ENCODE measurements around the gene IL17RC. TPM values are rescaled to one million over a fixed set of nuclear protein-coding genes. Genes with fewer than 3 reads are reported as not detected.
"Not testable (repeated sequence)": the region's sequence is repeated elsewhere in the genome, so short reads cannot be mapped to it uniquely, and the experiment has no call there.

Gene IL17RC
- total and polyA plus RNA-seq, 2 donors (not counting 3 experiments of a cell fraction or from before 2014, with no cell fraction given): 18.7 to 19.9 TPM

DNA sequence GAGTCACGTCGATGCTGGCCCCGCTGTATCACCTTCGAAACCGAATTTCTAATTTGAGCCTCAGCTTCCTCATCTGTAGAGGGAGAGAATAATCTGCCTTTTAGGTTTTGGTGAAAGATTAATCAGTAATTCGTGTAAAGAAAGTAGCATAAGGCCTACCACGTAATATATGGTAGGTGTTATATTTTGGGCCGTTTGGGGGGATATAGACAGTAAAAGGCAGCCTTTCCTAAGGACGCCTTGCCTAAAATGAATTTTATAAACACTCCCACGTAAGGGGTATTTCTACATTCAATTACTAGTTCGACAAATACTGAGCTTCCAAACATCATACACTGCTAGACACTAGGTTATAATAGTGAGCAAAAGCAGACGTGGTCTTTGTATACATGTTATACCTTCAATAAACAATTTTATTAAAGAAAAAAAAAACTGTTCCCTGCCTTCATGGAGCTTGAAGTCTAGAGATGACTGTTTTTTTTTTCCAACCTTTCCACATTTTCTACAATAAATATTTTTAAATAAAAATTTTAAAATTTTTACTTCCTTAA lies 25.8 kb upstream of the IL17RC start:
- Histone ChIP-seq H3K4me1 (ENCODE audit: control insufficient read depth, extremely low read depth, insufficient read depth, low read length) (peaks cover 25% of the 10 kb centered on the region), H3K36me3 (ENCODE audit: control insufficient read depth in 2 of 2, extremely low read depth in 1 of 2, insufficient read depth in 2 of 2, low read length in 2 of 2) (peaks cover 4 to 9% of the 10 kb centered on the region in 2 experiments), H4K20me1 (replicated peaks; ENCODE audit: control insufficient read depth, extremely low read depth, insufficient read depth, low read length) (no peaks in the 10 kb centered on the region), H3K4me2 (ENCODE audit: insufficient read depth, low read length) (peak overlapping the region; percentile 95), H3K9ac (replicated peaks; ENCODE audit: extremely low read depth, insufficient read depth, low read length) (peak overlapping the region; percentile 89), H3K9me3 (replicated peaks; ENCODE audit: control insufficient read depth, insufficient read depth, low read length) (no peaks in the 10 kb centered on the region), H3K27me3 (ENCODE audit: control insufficient read depth in 2 of 2, insufficient read depth in 2 of 2, low read length in 2 of 2) (no peaks in the 10 kb centered on the region), H3K27ac (ENCODE audit: insufficient read depth, low read depth, low read length) (peak overlapping the region; percentile 76), H3K79me2 (ENCODE audit: control insufficient read depth, insufficient read depth, low read length) (peaks cover 27% of the 10 kb centered on the region), H3K9me1 (replicated peaks; ENCODE audit: control insufficient read depth, extremely low read depth, insufficient read depth, low read length) (no peaks in the 10 kb centered on the region), H3K4me3 (replicated peaks in 1 of 3; ENCODE audit: insufficient read depth in 1 of 3, low read depth in 1 of 3, low read length in 3 of 3) (peak overlapping the region; percentile 82 to 92 (median 89)), H2AFZ (ENCODE audit: low read depth, low read length) (peak overlapping the region; percentile 98)
- CTCF ChIA-PET: interaction anchor here (0.9 to 1.3 kb wide), 5 partner anchors 14 to 55 kb away, joined by 3 to 5 read pairs (median 3); no protein-coding TSS in a partner anchor
- dilution Hi-C loops (cut with MboI; ENCODE audit: extremely low pct_ligation_motif_present, low sequenced_read_pairs): no loop called here
- TF ChIP-seq GATA2 (IDR thresholded peaks at IDR 0.05; ENCODE audit: insufficient read depth, insufficient read length, low read depth, low read length): no peak
- TF ChIP-seq JUN (IDR thresholded peaks at IDR 0.05; ENCODE audit: borderline replicate concordance, insufficient read depth, insufficient read length, low read depth): no peak
- TF ChIP-seq MYC (IDR thresholded peaks at IDR 0.05; ENCODE audit: low read depth, low read length): no peak
- TF ChIP-seq, protein P1, sequence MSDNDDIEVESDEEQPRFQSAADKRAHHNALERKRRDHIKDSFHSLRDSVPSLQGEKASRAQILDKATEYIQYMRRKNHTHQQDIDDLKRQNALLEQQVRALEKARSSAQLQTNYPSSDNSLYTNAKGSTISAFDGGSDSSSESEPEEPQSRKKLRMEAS (IDR thresholded peaks at IDR 0.05; ENCODE audit: insufficient read depth, insufficient read length): no peak
- intact Hi-C loops (cut with micrococcal nuclease): loop anchor here (2.0 to 5.0 kb wide), 2 partner anchors 41 to 56 kb away; partner anchors contain the start of gene CRELD1
- no TSS peak for BruUV-seq (replicated peaks)
- FAIRE-seq (no peak), DNase-seq (ENCODE audit: low read depth, low spot score) (no peak)
- POLR2A ChIA-PET: interaction anchor here (1.0 to 1.1 kb wide), 2 partner anchors 34 to 42 kb away, joined by 3 read pairs; no protein-coding TSS in a partner anchor

DNA sequence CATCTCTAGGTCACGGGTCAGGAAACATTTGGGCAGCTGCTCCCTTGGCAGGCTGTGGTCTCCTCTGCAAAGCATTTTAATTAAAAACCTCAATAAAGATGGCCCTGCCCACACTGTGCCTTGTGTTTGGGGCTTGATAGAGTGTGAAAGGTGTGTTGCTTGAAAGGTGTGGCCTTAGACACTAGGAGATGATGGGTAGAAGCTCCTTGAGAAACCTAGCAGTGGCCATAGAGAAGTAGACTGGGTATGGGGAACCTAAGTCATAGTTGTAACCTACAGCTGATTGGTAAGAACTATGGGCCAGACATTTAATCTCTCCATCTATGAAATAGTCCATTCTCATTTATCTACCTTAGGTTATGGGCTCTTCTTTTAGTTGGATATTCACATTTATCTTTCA lies 23.2 kb upstream of the IL17RC start:
- H3K4me2 ChIP-seq (ENCODE audit: insufficient read depth, low read length): peak overlapping the region; percentile 60
- H3K27me3 ChIP-seq (ENCODE audit: control insufficient read depth in 2 of 2, insufficient read depth in 2 of 2, low read length in 2 of 2): no peaks in the 10 kb centered on the region
- H3K9me3 ChIP-seq (replicated peaks; ENCODE audit: control insufficient read depth, insufficient read depth, low read length): no peaks in the 10 kb centered on the region
- dilution Hi-C loops (cut with MboI; ENCODE audit: extremely low pct_ligation_motif_present, low sequenced_read_pairs) (no loop called here), intact Hi-C loops (cut with micrococcal nuclease) (loop anchor here (2.0 to 5.0 kb wide), 2 partner anchors 39 to 355 kb away; partner anchors contain the start of genes CRELD1 and TATDN2)
- no peaks in the 10 kb centered on the region for H3K9me1 ChIP-seq (replicated peaks; ENCODE audit: control insufficient read depth, extremely low read depth, insufficient read depth, low read length)
- H3K4me1 ChIP-seq (ENCODE audit: control insufficient read depth, extremely low read depth, insufficient read depth, low read length): peaks cover 34% of the 10 kb centered on the region
- ChIA-PET CTCF (interaction anchor here (0.7 to 2.4 kb wide), 8 partner anchors 9 to 53 kb away, joined by 3 to 11 read pairs (median 6); partner anchors contain the start of genes CRELD1 and IL17RE), POLR2A (interaction anchor here (0.5 to 0.7 kb wide), 3 partner anchors 9 to 235 kb away, joined by 4 to 7 read pairs (median 6); no protein-coding TSS in a partner anchor)
- H3K4me3 ChIP-seq (replicated peaks in 1 of 3; ENCODE audit: insufficient read depth in 1 of 3, low read depth in 1 of 3, low read length in 3 of 3): no peak overlapping the region
- BruUV-seq (replicated peaks): no TSS peak
- FAIRE-seq: no peak
- H3K79me2 ChIP-seq (ENCODE audit: control insufficient read depth, insufficient read depth, low read length): peaks cover 27% of the 10 kb centered on the region
- peak; percentile 6 for DNase-seq (ENCODE audit: low read depth, low spot score)
- no peaks in the 10 kb centered on the region for H4K20me1 ChIP-seq (replicated peaks; ENCODE audit: control insufficient read depth, extremely low read depth, insufficient read depth, low read length)
- H2AFZ ChIP-seq (ENCODE audit: low read depth, low read length): no peak overlapping the region
- peak overlapping the region; percentile 27 for H3K27ac ChIP-seq (ENCODE audit: insufficient read depth, low read depth, low read length)
- H3K36me3 ChIP-seq (ENCODE audit: control insufficient read depth in 2 of 2, extremely low read depth in 1 of 2, insufficient read depth in 2 of 2, low read length in 2 of 2): peaks cover 4 to 9% of the 10 kb centered on the region in 2 experiments
- H3K9ac ChIP-seq (replicated peaks; ENCODE audit: extremely low read depth, insufficient read depth, low read length): no peak overlapping the region
- TF ChIP-seq POLR2A (IDR thresholded peaks at IDR 0.05; ENCODE audit: low read depth, low read length): peak; percentile 3
- TF ChIP-seq, protein P1 (IDR thresholded peaks at IDR 0.05; ENCODE audit: insufficient read depth, insufficient read length): no peak

DNA sequence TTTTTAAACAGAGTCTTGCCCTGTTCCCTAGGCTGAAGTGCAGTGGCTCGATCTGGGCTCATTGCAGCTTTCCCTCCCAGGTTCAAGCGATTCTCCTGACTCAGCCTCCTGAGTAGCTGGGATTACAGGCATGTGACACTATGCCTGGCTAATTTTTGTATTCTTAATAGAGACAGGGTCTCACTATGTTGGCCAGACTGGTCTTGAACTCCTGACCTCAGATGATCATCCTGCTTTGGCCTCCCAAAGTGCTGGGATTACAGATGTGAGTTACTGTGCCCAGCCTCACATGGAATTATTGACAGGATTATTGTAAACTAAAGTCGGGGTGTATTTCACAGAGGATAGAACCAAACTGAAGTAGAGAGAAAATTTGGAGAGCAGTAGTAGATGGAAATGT lies 21.2 kb upstream of the IL17RC start:
- POLR2A ChIA-PET: interaction anchor here (0.7 kb wide), 1 partner anchor 17 kb away, joined by 4 read pairs; no protein-coding TSS in a partner anchor
- dilution Hi-C loops (cut with MboI; ENCODE audit: extremely low pct_ligation_motif_present, low sequenced_read_pairs); H3K4me3 ChIP-seq (replicated peaks in 1 of 3; ENCODE audit: insufficient read depth in 1 of 3, low read depth in 1 of 3, low read length in 3 of 3); H3K27ac ChIP-seq (ENCODE audit: insufficient read depth, low read depth, low read length); BruUV-seq (replicated peaks); H3K27me3 ChIP-seq (ENCODE audit: control insufficient read depth in 2 of 2, insufficient read depth in 2 of 2, low read length in 2 of 2); FAIRE-seq; H3K9me3 ChIP-seq (replicated peaks; ENCODE audit: control insufficient read depth, insufficient read depth, low read length); DNase-seq (ENCODE audit: low read depth, low spot score); H3K4me2 ChIP-seq (ENCODE audit: insufficient read depth, low read length); H4K20me1 ChIP-seq (replicated peaks; ENCODE audit: control insufficient read depth, extremely low read depth, insufficient read depth, low read length); H3K9me1 ChIP-seq (replicated peaks; ENCODE audit: control insufficient read depth, extremely low read depth, insufficient read depth, low read length); H2AFZ ChIP-seq (ENCODE audit: low read depth, low read length); H3K9ac ChIP-seq (replicated peaks; ENCODE audit: extremely low read depth, insufficient read depth, low read length); CTCF ChIA-PET; H3K36me3 ChIP-seq (ENCODE audit: control insufficient read depth in 2 of 2, extremely low read depth in 1 of 2, insufficient read depth in 2 of 2, low read length in 2 of 2): not testable (repeated sequence)
- Histone ChIP-seq H3K79me2 (ENCODE audit: control insufficient read depth, insufficient read depth, low read length) (peaks cover 24% of the 10 kb centered on the region), H3K4me1 (ENCODE audit: control insufficient read depth, extremely low read depth, insufficient read depth, low read length) (peaks cover 41% of the 10 kb centered on the region)
- intact Hi-C loops (cut with micrococcal nuclease): loop anchor here (2.0 kb wide), 1 partner anchor 353 kb away; the partner anchor contains the start of gene TATDN2

All from endothelial cell of umbilical vein (primary cell).